A549 (cell line): Measurements from ENCODE around the gene SBF2.

Source experiments
- EP300 ChIP-seq, 2 experiments: fragments of >200 bp; sonication (Bioruptor Twin); formaldehyde crosslinking; IDR thresholded peaks; 2 replicates in 1 of 2; 3 replicates in 1 of 2; pipeline ENCODE4 v1.6.1; 2016 to 2017
- POLR2A ChIP-seq: IDR thresholded peaks from 2 replicates; pipeline ENCODE4 v1.6.1; 2012; ENCODE audit warnings: mild to moderate bottlenecking, low read length
- RAD21 ChIP-seq, 2 experiments: fragments of >200 bp in 1 of 2; sonication (Bioruptor Twin) in 1 of 2; formaldehyde crosslinking in 1 of 2; IDR thresholded peaks in 1 of 2; conservative IDR thresholded peaks in 1 of 2; 2 replicates in 1 of 2; 3 replicates in 1 of 2; pipeline ENCODE4 v1.6.1; 2012 to 2018; ENCODE audit warnings: inconsistent platforms in 1 of 2
- RFX5 ChIP-seq: fragments of 450-650 bp; IDR thresholded peaks from 2 replicates; pipeline ENCODE4 v1.7.1; 2014; ENCODE audit warnings: antibody characterized with exemption, mild to moderate bottlenecking, moderate library complexity
- TP53 ChIP-seq: fragments of 250-450 bp; sonication (Bioruptor Pico); IDR thresholded peaks from 2 replicates; pipeline ENCODE4 v1.5.0; 2021; ENCODE audit warnings: mild to moderate bottlenecking, moderate library complexity

DNA sequence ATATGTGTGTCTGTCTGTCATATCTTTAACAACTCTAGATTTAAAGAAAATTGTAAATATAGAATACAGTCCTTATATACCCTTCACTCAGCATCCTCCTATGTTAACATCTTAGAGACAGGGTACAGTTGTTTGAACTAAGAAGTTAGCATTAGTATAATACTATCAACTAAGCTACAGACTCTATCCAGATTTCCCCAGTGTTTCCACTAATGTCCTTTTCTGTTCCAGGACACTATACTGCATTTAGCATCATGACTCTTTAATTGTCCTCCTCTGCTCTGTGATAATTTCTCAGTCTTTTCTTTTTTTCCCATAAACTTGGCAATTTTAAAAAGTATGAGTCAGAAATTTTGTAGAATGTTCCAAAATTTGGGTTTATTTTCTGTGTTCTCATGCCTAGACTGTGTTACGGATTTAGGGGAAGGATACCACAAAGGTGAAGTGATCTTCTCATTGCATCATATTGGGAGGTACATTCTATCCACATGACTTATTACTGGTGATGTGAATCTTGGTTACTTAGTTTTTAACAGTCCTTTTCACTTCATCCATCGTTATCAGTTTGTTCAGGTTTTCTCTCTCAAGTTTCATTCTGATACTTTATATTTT lies 168.4 kb downstream of the SBF2 start:
- TF ChIP-seq RFX5 (no peak), POLR2A (no peak), EP300 (IDR thresholded peaks at IDR 0.05) (no peak), RAD21 (conservative IDR thresholded peaks at IDR 0.05 in 1 of 2, IDR thresholded peaks at IDR 0.05 in 1 of 2) (no peak), TP53 (CRISPR knock-in tag) (no peak)
